Colonic mucosa (tissue), 4 donors: Measurements from ENCODE around the gene TOPAZ1. TPM values are rescaled to one million over a fixed set of nuclear protein-coding genes. Genes with fewer than 3 reads are reported as not detected.

Source experiments
- DNase-seq: peaks from one replicate; pipeline ENCODE4 v3.0.0-alpha.2; 2020
- H3K27ac ChIP-seq: fragments of 200-600 bp; one replicate; pipeline ENCODE4 v1.8.0; 2021
- H3K27me3 ChIP-seq: fragments of 200-600 bp; one replicate; pipeline ENCODE4 v1.8.0; 2021
- H3K36me3 ChIP-seq: fragments of 200-600 bp; one replicate; pipeline ENCODE4 v1.8.0; 2021
- H3K4me1 ChIP-seq: fragments of 200-600 bp; one replicate; pipeline ENCODE4 v1.8.0; 2021; ENCODE audit warnings: mild to moderate bottlenecking
- H3K4me3 ChIP-seq: fragments of 200-600 bp; one replicate; pipeline ENCODE4 v1.8.0; 2021
- H3K9ac ChIP-seq, 2 donors: one replicate each; pipeline ENCODE4 v1.7.0; 2013; ENCODE audit warnings: control low read depth in 2 of 2, low read depth in 2 of 2, low read length in 2 of 2
- H3K9me3 ChIP-seq: fragments of 200-600 bp; one replicate; pipeline ENCODE4 v1.8.0; 2021
- intact Hi-C: fragments of 100-400 bp; cut with DNase I; formaldehyde crosslinking; loops from one replicate; pipeline ENCODE4 v1.14.1; 2022
- total RNA-seq, 2 donors: library from RNA; stranded (reverse); fragmentation: NEBNext Ultra II Directional in 1 of 2; extraction: Animal tissue kit (Norgen Biotek cat#: 25700) in 1 of 2; gene quantifications; one replicate each; pipeline ENCODE4 v1.2.1, GENCODE V29; 2021
- TF ChIP-seq, protein P1 (sequence below): fragments of 200-600 bp; IDR thresholded peaks from one replicate; pipeline ENCODE4 v1.8.0; 2022; ENCODE audit warnings: antibody characterized with exemption, mild to moderate bottlenecking
- donor health status: healthy.
- donor health status: DM: no; HTN: no; CAD: no.
- donor health status: DM: no; HTN: no; CAD: no.

TOPAZ1 gene
- total RNA-seq, 2 donors from 2014 or later, result not detected

DNA sequence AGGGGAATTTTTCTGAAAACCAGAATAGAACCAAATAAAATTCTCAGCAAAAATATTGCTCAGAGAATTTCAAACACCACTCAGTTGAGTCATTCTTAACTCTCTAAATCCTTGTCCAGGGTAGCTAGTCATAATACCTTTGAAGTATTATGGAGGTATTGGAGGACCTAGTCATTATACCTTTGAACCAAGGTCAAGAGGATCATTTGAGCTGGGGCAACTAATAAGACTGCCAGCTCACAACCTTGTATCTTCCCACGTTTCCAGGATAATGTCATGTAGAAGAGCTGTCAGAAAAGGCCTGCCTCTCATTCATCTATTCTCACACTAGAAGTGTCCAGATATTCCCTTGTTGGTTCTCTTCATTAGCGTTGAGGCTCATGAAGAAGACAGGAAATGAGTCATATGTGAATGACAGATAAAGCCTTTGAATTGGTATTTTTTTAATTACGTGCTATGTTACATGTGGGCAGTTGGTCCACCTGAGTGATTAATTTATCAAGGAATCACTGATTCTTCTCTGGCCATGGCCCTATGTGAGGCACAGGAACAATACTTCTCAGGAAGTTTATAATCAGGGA is 48.3 kb downstream of the TOPAZ1 start:
- no peak overlapping the region for H3K4me3 ChIP-seq
- DNase-seq, result no peak
- H3K36me3 ChIP-seq, result no peaks in the 10 kb centered on the region
- no peak overlapping the region for H3K27ac ChIP-seq
- no peak overlapping the region for H3K9ac ChIP-seq
- no peaks in the 10 kb centered on the region for H3K9me3 ChIP-seq
- intact Hi-C loops, result no loop called here
- H3K27me3 ChIP-seq, result no peaks in the 10 kb centered on the region
- H3K4me1 ChIP-seq, result no peaks in the 10 kb centered on the region
- TF ChIP-seq, protein P1, sequence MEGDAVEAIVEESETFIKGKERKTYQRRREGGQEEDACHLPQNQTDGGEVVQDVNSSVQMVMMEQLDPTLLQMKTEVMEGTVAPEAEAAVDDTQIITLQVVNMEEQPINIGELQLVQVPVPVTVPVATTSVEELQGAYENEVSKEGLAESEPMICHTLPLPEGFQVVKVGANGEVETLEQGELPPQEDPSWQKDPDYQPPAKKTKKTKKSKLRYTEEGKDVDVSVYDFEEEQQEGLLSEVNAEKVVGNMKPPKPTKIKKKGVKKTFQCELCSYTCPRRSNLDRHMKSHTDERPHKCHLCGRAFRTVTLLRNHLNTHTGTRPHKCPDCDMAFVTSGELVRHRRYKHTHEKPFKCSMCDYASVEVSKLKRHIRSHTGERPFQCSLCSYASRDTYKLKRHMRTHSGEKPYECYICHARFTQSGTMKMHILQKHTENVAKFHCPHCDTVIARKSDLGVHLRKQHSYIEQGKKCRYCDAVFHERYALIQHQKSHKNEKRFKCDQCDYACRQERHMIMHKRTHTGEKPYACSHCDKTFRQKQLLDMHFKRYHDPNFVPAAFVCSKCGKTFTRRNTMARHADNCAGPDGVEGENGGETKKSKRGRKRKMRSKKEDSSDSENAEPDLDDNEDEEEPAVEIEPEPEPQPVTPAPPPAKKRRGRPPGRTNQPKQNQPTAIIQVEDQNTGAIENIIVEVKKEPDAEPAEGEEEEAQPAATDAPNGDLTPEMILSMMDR, result no peak

DNA sequence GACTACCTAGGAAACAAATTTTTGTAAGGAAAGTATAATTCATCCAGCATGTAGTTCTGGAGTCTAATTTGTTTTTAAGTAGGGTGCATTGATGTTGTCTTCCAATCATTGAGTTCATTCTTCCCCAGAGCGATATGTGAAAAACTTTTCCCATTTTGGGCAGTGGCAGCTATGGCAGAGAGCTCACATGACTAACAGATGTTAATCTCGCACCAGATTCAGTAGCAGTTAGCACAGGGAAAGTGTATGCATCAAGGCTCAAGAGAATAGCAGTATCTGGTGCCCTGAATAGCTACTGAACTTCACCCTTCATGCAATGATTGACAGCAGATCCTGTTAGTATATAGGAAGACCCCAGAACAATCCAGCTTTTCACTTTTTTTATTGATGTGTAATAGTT is 50.6 kb downstream of the TOPAZ1 start:
- TF ChIP-seq, protein P1, result no peak
- Histone ChIP-seq H3K9me3 (no peaks in the 10 kb centered on the region), H3K36me3 (no peaks in the 10 kb centered on the region), H3K4me1 (no peaks in the 10 kb centered on the region), H3K9ac (no peak overlapping the region), H3K27me3 (no peaks in the 10 kb centered on the region), H3K4me3 (no peak overlapping the region), H3K27ac (no peak overlapping the region)
- no peak for DNase-seq
- intact Hi-C loops, result no loop called here

DNA sequence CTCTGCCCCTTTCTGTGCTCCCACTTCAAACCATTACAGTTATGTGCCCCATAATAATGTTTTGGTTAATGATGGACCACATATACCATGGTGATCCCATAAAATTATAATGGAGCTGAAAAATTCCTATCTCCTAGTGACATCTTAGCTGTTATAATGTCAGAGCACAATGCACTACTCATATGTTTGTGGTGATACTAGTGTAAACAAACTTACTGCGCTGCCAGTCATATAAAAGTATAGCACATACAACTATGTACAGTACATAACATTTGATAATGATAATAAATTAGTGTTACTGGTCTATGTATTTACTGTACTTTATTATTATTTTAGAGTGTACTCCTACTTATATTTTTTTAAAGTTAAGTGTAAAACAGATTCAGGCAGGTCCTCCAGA is 51.3 kb downstream of the TOPAZ1 start:
- Histone ChIP-seq H3K9me3 (no peaks in the 10 kb centered on the region), H3K27me3 (no peaks in the 10 kb centered on the region), H3K36me3 (no peaks in the 10 kb centered on the region), H3K27ac (no peak overlapping the region), H3K9ac (no peak overlapping the region), H3K4me1 (no peaks in the 10 kb centered on the region), H3K4me3 (no peak overlapping the region)
- intact Hi-C loops, result no loop called here
- TF ChIP-seq, protein P1, result no peak
- no peak for DNase-seq

DNA sequence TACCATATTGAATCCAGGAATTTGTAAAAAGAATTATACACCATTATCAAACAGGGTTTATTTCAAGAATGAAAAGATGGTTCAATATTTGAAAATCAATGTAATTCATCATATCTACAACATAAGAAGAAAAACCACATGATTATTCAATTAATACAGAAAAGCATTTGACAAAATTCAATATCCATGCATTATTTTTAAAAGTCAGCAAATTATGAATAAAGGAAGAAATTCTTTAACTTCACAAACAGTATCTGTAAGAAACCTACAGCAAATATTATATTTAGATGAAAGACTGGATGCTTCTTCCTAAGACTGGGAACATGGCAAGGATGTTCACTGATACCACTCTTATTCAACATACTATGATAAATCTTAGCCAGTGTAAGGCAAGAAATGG is 55.6 kb downstream of the TOPAZ1 start:
- Histone ChIP-seq H3K27ac (no peak overlapping the region), H3K9me3 (no peaks in the 10 kb centered on the region), H3K27me3 (no peaks in the 10 kb centered on the region), H3K4me3 (no peak overlapping the region), H3K4me1 (no peaks in the 10 kb centered on the region), H3K9ac (no peak overlapping the region), H3K36me3 (no peaks in the 10 kb centered on the region)
- no peak for DNase-seq
- TF ChIP-seq, protein P1, result no peak
- intact Hi-C loops, result no loop called here

DNA sequence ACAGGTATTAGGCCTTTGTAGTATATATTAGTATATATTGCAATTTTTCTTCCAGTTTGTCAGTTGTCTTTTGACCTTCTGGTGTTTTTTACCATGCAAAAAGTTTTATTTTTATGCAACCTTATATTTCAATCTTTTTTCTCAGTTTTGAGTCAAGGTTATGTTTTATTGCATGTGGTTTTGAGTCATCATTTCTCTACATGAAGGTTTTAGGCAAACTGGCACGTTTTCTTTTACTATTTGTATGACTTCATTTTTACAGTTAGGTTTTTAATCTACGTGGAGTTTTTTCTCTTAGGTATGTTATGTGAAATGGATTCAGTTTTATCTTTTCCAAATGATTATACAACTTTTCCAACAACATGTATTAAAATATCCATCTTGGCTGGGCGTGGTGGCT is 60.1 kb downstream of the TOPAZ1 start:
- no peaks in the 10 kb centered on the region for H3K27me3 ChIP-seq
- H3K36me3 ChIP-seq, result no peaks in the 10 kb centered on the region
- no peak for DNase-seq
- H3K9ac ChIP-seq, result no peak overlapping the region
- intact Hi-C loops, result no loop called here
- no peaks in the 10 kb centered on the region for H3K9me3 ChIP-seq
- H3K4me1 ChIP-seq, result no peaks in the 10 kb centered on the region
- no peak overlapping the region for H3K4me3 ChIP-seq
- H3K27ac ChIP-seq, result no peak overlapping the region
- TF ChIP-seq, protein P1, result no peak
